ENCODE measurements around the gene MPP3.
A peak's percentile ranks its signal among the peaks of the same experiment; 100 is the strongest.

The MPP3 gene

GRCh38 chr17:43878260-43879175 is 45.6 kb upstream of the MPP3 start:
- peak; percentile 94 for TF ChIP-seq CTCF (conservative IDR thresholded peaks at IDR 0.05; ENCODE audit: low read depth, low read length)
- peak; percentile 52 for DNase-seq (ENCODE audit: low read depth)
- H3K4me3 ChIP-seq (ENCODE audit: low read length): no peak overlapping the region

- no peak overlapping the region for H3K4me3 ChIP-seq (ENCODE audit: low read length)
- no peak for TF ChIP-seq CTCF (conservative IDR thresholded peaks at IDR 0.05; ENCODE audit: low read depth, low read length)
- no peak for DNase-seq (ENCODE audit: low read depth)
These were observed 44.7 kb upstream of the MPP3 start for GRCh38 chr17:43877451-43878155.

GRCh38 chr17:43877031-43877430 is 44.1 kb upstream of the MPP3 start:
- no peak overlapping the region for H3K4me3 ChIP-seq (ENCODE audit: low read length)
- TF ChIP-seq CTCF (conservative IDR thresholded peaks at IDR 0.05; ENCODE audit: low read depth, low read length): no peak
- DNase-seq (ENCODE audit: low read depth): no peak

- no peak for DNase-seq (ENCODE audit: low read depth)
- H3K4me3 ChIP-seq (ENCODE audit: low read length): no peak overlapping the region
- no peak for TF ChIP-seq CTCF (conservative IDR thresholded peaks at IDR 0.05; ENCODE audit: low read depth, low read length)
These were observed 42.7 kb upstream of the MPP3 start for GRCh38 chr17:43875476-43876147.

GRCh38 chr17:43874293-43874692 is 41.3 kb upstream of the MPP3 start:
- no peak for TF ChIP-seq CTCF (conservative IDR thresholded peaks at IDR 0.05; ENCODE audit: low read depth, low read length)
- no peak overlapping the region for H3K4me3 ChIP-seq (ENCODE audit: low read length)
- peak; percentile 39 for DNase-seq (ENCODE audit: low read depth)

GRCh38 chr17:43873815-43874214 is 40.9 kb upstream of the MPP3 start:
- H3K4me3 ChIP-seq (ENCODE audit: low read length): no peak overlapping the region
- DNase-seq (ENCODE audit: low read depth): no peak
- no peak for TF ChIP-seq CTCF (conservative IDR thresholded peaks at IDR 0.05; ENCODE audit: low read depth, low read length)

Measured in retinal pigment epithelial cell (primary cell).